GM12872 (cell line): ENCODE data around the gene MBNL1.

Source experiments
- TF ChIP-seq, protein P1 (sequence below): IDR thresholded peaks from 3 replicates; pipeline ENCODE4 v1.5.1; 2011; ENCODE audit warnings: low read depth, mild to moderate bottlenecking, low read length, moderate library complexity; ENCODE audit not compliant: insufficient read depth

Gene MBNL1

GRCh38 chr3:152309031-152309430 lies 40.3 kb downstream of the MBNL1 start:
- TF ChIP-seq, protein P1, sequence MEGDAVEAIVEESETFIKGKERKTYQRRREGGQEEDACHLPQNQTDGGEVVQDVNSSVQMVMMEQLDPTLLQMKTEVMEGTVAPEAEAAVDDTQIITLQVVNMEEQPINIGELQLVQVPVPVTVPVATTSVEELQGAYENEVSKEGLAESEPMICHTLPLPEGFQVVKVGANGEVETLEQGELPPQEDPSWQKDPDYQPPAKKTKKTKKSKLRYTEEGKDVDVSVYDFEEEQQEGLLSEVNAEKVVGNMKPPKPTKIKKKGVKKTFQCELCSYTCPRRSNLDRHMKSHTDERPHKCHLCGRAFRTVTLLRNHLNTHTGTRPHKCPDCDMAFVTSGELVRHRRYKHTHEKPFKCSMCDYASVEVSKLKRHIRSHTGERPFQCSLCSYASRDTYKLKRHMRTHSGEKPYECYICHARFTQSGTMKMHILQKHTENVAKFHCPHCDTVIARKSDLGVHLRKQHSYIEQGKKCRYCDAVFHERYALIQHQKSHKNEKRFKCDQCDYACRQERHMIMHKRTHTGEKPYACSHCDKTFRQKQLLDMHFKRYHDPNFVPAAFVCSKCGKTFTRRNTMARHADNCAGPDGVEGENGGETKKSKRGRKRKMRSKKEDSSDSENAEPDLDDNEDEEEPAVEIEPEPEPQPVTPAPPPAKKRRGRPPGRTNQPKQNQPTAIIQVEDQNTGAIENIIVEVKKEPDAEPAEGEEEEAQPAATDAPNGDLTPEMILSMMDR: no peak

GRCh38 chr3:152309535-152310307 lies 41.0 kb downstream of the MBNL1 start:
- TF ChIP-seq, protein P1: no peak

DNA sequence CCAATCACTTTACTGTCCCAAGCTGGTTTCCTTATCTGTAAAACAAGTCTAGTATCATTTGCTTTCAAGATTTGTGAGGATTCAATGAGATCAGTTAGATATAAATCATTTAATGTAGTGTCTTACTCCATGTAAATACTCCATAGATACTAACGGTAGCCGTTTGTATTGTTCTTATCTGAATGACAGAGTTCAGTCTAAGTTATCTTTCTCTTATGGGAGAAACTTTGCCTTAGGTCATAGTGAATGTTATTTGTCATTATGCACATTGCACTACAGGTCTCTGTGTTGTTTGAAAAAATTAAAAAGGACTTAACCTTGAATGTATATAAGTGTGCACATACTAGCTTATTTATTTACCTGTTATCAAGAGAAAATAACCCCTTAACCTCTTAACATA lies 44.7 kb downstream of the MBNL1 start:
- TF ChIP-seq, protein P1: no peak

DNA sequence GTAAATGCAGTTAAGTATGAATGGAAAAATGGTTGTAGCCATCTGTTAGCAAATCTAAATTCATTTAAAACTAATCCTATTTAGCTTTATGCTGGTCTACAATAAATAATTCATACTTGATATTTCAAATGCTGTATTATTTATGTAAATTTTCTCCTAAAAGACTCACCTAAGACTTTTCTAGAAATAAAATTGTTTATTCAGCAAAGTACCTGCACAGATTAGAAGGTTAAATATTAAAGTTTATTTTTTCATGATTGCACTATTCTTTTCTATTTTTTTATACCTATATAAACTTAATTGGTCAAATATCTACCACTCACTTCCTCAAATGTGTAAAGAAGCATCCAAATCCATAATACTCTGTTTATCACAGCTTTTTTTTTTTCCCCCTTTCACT lies 45.2 kb downstream of the MBNL1 start:
- TF ChIP-seq, protein P1: no peak

- TF ChIP-seq, protein P1: no peak
These were observed 46.1 kb downstream of the MBNL1 start for GRCh38 chr3:152314677-152315353.

DNA sequence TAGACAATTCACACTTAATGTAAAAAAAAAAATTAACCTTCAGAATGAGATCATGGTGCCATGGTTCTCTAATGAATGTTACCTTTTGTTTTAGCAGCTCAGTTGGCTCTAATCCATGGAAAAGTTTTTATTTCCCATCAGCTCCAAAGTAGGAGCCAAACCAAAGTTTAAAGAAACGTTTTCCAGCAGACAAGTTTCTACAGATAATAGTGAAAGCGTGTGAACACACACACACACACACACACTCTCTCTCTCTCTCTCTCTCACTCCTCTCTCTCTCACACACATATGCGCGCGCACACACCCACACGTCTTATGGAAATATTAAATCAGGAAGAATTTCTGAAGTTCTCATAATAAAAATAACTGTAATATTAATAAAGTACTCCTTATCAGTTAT lies 46.9 kb downstream of the MBNL1 start:
- TF ChIP-seq, protein P1: no peak

DNA sequence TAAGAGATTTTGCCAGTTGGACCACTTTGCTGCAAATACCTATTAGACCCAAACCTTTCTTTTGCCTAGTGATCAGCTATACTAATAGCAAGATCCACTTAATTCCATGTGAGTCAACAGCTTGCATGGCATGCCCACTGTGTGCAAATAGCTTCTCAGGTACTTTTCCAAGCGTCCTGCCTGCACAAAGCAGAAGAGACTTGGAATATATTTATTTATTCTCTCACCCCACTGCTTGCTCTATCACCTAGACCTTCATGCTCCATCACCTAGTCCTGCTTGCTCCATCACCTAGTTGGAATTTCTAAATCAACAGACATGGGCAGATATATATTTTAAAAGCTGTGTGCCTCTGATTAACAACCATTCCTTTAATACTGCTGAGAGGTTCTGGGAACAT lies 47.6 kb downstream of the MBNL1 start:
- TF ChIP-seq, protein P1: no peak
